GDM1 (cell line): Measurements from ENCODE around the gene CBARP.
A peak's percentile ranks its signal among the peaks of the same experiment; 100 is the strongest.

ENCODE experiments used
- DNase-seq: peaks from one replicate; lab custom pipeline; 2025; lab: John Stamatoyannopoulos, UW

The CBARP gene

DNA sequence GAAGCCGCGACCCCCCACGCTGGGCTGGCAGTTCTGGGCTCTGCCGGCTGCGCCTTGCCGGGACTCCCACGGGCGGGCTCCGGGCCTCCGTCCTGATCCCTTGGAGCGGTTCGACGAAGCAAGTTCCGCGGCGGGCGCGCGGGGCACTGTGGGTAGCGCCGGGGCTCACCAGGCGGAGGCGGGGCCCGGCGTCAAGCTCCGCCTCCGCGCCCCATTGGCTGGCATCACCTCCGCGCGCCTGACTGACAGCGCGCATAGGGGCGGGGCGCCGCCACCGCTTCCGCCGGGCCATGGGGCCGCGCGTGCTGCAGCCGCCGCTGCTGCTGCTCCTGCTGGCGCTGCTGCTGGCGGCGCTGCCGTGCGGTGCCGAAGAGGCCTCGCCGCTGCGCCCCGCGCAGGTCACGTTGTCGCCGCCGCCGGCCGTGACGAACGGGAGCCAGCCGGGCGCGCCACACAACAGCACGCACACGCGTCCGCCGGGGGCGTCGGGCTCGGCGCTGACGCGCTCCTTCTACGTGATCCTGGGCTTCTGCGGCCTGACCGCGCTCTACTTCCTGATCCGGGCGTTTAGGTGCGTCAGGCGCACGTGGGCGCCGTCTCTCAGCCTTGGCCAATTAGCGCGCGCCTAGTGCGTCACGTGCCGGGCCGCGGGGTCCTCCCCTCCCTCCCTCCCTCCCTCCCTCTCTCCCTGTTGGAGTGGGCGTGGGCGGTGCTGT lies 37.6 kb upstream of the CBARP start, which contains the start of gene FAM174C:
Gene FAM174C (plus strand): TSS at position 271 of the 716 bp plus-strand sequence. CDS start 20 bp downstream, at position 291.
- peak; percentile 94 for DNase-seq

DNA sequence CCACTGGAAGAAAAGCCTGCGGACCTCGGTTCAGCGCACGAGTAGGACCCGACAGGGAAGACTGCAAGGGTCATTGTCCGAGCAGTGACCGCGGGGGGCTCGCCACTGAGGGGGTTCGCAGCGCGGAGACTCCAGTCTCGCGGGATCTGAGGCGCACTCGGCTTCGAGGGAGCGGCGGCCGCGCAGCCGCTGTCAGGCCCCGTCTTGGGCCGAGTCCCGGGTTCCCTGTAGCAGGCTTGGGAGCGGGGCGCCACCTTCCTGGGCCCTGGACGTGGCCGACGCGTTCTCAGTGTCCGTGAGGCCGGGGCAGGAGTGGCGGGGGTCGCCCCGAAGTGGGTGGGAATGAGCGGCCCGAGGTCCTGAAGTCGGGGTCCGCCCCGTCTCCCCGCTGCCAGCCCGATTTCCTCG lies 37.1 kb upstream of the CBARP start:
- DNase-seq = no peak

DNA sequence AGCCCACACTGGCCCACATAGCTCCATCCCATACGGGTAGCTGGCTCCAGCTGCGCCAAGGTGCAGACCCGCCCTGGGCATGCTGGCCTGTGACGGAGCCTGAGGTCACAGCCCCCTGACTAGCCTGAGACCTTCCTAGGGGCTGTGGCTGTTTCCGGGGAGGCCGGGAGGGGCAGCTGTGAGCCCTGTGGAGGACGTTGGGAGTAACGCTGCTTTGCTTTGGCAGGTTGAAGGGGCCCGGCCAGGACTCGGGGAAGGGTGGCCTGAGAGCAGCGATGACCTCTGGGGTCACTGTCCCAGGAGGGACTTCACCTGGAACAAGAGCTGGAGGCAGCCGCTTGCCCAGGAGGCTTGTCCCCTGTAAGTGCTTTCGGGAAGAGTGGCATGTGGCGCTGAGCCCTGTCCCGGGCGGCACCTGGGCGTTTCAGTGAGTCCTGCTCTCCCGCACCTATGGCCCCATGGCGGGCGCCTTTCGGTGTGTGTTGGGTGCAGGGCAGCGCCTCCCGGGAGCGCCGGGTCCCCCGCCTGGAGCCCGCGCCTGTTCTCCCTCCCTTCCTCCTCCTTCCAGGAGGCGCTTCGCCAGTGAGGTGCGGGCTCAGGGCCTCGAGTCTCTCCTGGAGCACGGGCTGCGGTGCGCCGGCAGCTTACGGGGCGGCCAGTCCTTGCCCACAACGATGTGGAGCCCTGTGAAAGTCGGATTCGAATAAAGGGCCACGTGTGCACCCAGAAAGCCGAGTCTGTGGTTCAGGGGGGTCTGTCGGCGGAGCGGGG lies 36.5 kb upstream of the CBARP start:
- no peak for DNase-seq

DNA sequence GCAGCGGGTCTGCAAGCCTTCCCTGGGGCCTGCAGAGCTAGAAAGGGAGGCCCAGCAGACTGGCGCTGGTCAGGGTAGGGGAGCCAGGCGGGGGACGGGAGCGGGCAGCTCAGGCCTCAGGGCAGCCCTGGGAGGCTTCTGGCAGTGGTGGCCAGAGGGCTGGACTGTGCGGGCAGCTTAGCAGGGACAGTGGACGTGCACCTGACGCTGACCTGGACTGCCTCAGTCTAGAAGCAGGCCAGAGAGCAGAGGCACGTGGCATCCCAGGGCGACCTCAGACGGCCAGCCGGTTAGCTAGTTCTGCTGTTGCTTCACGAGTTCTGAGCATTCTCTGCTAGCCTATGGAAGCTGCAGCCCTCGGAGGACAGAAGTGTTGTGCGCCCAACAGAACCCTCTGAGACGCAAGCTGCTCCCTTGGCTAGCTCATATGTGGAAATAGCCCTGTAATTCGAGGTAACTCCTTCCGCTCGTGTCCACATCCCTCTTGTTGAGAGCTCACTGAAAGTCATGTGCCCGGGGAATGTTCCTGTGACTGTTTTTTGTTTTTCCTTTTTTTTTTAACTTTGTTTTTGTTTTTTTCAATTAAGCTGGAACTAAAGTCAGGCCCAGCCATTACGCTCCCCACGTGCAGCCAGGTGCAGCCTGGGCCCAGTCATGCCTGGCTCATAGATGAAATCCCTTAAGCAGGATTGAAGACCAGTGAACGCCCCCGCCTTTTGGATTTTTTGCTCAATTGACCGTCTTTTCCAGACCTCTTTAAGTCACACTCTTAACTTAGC lies 35.6 kb upstream of the CBARP start:
- no peak for DNase-seq

DNA sequence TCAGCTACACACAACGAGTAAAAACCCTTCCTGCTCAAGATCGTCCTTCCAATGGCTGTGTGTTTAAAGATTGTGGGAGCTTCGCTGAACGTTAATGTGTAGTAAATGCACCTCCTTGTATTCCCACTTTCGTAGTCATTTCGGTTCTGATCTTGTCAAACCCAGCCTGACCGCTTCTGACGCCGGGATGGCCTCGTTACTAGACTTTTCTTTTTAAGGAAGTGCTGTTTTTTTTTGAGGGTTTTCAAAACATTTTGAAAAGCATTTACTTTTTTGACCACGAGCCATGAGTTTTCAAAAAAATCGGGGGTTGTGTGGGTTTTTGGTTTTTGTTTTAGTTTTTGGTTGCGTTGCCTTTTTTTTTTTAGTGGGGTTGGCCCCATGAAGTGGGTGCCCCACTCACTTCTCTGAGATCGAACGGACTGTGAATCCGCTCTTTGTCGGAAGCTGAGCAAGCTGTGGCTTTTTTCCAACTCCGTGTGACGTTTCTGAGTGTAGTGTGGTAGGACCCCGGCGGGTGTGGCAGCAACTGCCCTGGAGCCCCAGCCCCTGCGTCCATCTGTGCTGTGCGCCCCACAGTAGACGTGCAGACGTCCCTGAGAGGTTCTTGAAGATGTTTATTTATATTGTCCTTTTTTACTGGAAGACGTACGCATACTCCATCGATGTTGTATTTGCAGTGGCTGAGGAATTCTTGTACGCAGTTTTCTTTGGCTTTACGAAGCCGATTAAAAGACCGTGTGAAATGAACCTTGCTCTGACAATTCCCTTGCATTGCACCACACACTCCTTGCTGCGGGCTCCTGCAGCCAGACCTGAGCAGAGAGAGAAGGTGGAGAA lies 34.8 kb upstream of the CBARP start:
- DNase-seq = no peak

DNA sequence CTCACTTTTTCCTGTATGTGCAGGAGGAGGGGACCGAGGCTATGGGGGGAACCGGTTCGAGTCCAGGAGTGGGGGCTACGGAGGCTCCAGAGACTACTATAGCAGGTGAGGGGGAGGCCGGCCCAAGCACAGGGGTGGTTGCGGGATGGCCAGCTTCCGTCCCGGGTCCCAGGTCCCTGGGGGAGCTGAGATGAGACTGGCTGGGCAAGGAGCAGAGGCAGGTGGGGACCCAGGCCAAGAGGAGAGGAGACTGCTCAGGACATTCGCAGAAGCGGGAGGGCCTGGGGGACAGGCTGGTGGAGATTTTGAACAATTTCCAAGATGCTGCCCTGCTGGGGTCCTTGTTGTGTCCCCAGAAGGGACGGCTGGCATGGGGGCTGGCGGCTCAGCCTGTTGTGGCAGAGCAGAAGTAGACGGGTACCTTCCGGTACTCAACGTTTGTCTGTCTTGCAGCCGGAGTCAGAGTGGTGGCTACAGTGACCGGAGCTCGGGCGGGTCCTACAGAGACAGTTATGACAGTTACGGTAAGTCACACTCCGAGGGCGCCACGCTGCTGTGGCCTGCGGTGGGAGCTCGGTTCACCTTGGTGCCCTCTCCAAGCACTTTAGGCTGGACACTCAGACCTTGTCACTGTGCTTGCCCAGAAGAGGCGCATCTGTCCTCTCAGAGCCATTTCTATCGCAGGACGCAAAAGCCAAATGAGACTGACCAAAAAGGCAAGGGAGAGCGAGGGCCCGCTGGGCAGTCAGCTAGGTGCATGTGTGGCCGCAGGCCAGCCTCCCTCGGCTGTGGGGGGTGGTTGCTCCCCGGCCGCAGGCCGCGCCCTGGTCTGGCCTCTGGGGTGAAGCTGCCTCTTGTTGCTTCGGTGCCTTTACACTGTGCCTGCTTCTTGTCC lies 34.0 kb upstream of the CBARP start:
- no peak for DNase-seq

DNA sequence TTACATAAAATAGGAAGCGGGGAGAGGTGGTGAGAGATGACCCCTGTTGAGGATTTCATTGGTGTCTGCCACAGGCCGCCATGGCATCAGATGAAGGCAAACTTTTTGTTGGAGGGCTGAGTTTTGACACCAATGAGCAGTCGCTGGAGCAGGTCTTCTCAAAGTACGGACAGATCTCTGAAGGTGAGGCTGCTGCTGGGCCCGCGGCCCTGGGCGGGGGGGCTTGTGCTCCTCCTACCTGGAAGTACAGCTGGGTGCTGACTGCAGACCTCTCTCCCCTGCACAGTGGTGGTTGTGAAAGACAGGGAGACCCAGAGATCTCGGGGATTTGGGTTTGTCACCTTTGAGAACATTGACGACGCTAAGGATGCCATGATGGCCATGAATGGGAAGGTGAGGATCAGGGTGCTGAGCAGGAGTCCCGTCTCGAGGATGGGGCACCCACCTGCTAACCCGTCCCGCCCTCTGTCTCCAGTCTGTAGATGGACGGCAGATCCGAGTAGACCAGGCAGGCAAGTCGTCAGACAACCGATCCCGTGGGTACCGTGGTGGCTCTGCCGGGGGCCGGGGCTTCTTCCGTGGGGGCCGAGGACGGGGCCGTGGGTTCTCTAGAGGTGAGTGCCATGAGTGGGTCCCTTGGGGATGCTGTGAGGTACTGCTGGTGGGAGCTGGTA lies 33.2 kb upstream of the CBARP start:
- no peak for DNase-seq

DNA sequence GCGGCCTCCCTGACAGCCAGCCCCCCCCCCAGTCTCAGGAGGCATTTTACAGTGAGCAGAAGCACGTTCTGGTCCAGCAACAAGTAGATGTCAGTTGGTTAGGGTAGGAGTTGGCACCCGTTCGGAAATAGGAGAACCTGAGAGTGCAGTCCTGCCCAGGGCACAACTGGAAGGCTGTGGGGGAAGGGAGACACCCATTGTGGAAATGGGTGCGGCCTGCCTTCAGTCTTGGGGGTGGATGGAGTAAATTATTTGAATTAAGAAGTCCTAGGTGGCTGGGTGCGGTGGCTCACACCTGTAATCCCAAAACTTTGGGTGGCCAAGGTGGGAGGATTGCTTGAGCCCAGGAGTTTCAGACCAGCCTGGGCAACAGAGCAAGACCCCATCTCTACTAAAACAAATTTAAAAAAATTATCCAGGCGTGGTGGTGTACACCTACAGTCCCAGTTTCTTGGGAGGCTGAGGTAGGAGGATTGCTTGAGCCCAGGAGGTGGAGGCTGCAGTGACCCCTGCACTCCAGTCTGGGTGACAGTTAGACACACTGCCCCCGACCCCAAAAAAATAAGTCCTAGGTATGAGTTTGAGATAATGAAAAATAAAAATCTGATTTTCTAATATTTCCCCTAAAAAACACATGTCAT lies 32.5 kb upstream of the CBARP start:
- no peak for DNase-seq

DNA sequence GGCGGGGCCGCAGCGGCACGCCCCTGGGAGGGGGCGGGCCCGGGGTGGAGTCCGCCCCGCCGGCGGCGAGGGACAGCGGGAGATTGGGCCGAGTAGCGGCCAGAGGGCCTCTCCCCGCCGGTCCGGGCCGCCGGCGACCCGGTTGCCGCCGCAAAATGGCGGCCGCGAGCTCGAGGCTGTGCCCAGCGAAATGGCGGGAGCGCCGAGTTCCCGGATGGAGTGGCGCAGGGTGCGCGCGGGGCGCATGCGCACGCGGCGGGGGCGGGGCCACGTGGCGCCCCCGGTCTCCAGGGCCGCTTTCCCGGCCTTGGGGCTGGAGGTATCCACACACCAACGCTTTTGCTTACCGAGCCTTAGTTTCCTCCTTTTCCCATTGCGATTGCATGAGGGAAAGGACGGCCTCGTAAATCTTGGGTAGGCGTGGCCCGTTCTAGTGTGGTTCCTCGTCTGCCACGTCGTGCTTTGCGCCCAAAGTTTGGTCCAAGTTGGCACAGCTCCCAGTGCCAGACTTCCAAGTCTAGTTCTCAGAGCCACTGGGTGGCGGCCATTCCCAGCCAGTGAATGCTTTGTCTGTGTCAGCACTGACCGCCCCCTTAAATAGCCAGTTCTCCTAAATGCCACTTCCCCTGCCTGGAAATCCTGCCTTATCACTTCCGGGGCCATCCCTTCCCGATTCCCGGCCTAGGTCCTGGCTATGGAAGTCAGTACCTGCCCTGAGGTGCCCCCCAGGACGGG lies 31.8 kb upstream of the CBARP start:
- peak; percentile 75 for DNase-seq

DNA sequence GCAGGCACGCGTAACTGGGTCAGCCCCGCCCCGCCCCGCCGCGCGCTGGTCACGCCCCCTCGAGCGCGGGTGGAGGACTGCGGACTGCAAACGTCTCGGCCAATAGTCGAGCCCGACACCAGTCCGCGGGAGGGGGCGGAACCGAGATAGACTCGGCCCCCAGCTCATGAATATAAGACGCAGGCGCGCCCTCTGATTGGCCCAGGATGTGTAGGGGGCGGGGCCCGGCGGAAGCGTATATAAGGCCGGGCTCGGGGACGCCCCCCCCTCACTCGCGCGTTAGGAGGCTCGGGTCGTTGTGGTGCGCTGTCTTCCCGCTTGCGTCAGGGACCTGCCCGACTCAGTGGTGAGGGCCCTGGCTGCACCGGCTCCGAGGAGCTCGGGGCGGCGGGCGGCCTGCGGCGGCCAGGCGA lies 31.3 kb upstream of the CBARP start, which contains the start of gene CIRBP:
Gene CIRBP (plus strand): TSS at position 268 of the 413 bp plus-strand sequence. CDS start 1,602 bp downstream, outside the sequence.
- peak; percentile 98 for DNase-seq

DNA sequence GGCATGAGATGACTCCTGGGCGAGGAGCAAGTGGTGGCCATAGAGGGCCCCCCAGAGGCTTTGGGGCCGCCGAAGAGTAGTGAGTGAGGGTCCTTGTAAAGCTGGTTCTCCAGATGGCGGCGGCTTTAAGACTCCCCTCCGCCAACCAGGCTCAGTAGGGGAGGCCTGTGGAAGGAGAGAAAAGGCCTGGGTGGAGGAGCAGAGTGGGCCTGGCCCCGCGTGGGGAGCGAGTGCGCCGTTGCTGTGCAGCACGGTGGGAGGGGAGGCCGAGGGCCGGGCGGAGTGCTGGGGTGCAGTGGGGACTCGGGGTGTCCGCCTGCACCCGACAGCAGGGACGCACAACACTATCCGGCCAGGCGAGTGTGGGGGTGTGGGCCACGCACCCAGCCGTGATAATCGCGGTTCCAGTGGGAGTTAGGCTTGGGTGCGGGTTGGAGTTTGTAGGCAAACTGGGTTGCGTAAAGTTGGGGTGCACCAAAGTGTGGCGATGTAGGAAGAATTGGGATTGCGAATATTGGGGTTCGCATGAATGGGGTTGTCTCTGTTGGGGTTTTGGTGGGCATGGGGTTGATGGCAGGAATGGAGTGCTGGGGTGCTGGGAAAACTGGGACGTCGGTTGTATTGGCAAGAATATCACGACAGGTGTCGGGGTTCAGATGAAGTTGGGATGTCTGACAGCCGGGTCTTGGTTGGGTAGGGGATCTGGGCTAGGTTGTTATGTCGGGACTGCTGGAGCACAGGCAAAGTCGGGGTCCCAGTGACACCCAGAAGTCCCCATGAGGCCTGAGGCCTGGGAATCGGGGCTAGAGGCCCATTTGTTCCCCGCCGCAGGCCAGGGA lies 30.6 kb upstream of the CBARP start:
- DNase-seq = no peak

DNA sequence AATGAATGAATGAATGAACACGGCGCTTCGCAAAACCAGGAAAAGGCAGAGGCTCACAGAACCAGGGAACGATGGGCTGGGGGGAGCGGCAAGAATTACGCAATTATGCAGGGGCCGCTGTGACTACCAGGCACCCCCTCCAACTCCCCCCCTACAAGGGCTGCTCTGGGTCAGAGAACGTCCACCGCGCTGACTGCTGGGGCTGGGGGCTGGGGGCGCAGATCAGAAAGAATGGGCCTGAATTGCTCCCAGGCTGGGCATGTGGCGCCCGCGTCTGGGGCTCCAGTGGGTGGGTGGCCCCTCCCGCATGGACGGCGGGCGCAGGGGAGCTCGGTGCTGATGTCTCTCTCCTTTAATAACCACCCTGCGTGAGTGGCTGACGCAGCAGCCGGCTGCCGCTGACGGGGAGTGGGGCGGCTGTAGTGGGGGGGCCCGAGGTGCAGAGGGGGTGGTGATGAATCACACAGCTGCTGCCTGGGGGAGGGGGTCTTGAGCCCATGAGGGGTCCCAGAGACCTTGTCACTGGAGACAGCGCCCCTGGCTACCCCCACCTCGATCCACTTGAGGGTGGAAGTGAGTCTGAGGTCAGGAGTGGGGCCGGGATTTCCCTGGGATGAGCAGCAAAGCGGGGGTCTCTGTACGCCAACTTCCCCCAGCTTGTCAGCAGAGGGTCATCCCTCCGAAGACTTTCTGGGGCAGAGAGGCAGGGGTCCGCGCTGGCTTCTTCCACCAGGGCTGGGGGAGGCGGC lies 29.8 kb upstream of the CBARP start:
- DNase-seq = no peak

DNA sequence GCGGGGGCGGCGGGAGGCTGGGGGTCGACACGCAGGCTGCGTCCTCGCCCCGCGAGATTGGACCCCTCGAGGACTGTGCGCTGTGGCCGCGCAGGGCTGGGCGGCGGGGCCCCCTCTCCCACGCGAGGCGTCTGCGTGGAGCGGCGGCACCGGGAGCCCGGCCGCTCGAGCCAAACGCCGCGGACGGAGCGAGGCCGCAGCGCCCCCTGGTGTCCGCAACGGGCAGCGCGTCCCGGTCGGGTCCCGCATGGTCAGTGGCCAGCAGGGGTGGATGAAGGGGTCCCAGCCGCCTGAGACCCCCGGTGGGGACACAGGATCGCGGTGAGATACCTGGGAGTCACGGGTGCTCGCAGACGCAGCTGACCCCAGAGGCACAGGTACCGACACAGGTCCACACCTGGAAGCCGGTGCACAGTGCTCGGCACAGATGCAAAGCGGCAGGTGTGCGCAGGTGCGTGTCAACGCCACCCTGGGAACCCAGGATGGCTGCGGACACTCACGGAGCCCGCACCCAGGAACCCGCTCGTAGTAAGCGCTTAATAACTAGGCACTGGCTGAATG lies 29.2 kb upstream of the CBARP start:
- peak; percentile 50 for DNase-seq

DNA sequence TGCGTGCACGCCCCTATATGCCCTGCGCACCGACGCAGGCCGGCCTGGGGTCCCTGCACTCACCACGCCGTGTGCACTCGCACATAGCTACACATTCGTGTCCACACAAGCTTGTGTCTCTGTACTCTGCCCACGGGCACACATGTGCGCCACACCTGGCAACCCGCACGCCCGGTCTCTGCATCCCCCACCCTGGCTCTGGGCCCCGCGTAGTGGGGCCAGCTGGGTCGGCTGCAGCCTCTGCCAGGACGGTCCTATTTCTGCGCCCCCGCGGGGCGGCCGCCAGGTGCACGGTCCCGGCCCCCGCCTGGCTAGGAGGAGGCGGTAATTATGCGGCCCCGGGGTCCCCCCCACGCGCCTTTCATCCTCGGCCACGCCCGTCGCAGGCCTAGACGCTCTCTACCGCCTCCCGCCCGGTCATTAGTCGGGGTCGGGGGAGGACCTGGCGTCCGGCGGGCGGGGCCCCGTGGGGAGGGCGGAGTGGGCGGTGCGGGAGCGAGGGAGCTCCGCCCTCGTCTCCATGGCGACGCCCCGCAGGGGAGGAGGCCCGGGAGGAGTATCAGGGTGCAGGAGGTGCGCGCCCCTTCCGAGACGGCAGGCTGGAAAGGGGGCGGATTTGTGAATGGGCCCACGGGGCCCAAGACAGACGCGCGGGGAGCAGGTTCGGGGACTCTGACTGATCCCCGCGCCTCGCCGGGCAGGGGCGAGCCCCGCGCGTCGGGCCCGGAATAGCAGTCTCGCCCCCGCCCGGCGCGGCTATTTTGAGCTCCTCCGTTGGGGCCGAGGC lies 28.5 kb upstream of the CBARP start:
- DNase-seq = peak; percentile 51

DNA sequence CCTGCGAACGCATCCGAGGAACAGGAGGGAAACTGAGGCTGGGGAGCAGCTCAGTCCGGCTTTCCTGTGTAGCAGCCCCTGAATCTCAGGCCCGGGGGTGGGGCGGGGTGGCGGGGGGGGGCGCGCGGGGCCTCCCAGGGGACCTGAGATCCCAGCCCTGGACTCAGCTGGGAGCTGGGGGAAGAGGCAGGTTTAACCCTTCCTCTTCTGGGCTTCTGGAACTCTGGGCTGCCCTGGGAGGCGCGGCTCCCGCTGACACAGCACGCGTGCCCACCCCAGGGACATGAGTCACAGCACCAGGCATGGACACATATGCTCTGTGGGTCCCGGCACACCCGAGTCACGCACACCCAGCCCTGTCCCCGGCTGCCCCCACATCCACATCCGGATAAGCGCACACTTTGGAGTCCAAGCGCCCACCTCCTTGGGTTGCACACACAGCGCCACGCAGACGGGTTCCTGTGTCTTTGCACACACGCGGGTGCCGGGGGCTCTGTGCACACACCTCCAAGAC lies 27.9 kb upstream of the CBARP start:
- no peak for DNase-seq
